SU-DHL-6 (cell line): ENCODE data around the gene RAP1GAP2.

ENCODE experiments used
- CTCF ChIP-seq: fragments of 200-600 bp; sonication (generic); IDR thresholded peaks from one replicate; pipeline ENCODE4 v1.5.1; 2017; ENCODE audit warnings: antibody characterized with exemption, mild to moderate bottlenecking, low read length, moderate library complexity; ENCODE audit not compliant: insufficient read depth, poor library complexity, severe bottlenecking
- EZH2phosphoT487 ChIP-seq: fragments of 200-600 bp; sonication (generic), shearing (Covaris generic); conservative IDR thresholded peaks from 2 replicates; pipeline ENCODE4 v1.6.1; 2018; ENCODE audit warnings: mild to moderate bottlenecking, antibody characterized with exemption, low read length, moderate library complexity, mixed read lengths

DNA sequence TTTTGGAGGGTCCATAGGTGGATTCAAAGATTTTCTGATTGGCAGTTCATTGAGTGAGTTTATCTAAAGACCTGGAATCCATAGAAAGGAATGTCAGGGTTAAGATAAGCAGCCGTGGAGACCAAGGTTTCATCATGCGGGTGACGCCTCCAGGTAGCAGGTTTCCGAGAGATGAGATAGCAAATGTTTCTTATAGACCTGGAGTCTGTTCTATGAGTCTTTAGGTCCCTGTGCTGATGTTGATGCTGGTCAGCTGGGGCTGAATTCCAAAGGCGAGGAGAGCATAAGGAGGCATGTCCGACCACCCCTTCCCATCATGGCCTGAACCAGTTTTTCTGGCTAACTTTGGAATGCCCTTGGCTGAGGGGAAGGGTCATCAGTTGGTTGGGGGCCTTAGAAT lies 80.2 kb downstream of the RAP1GAP2 start:
- TF ChIP-seq CTCF (no peak), EZH2phosphoT487 (no peak)
